GM19240 (cell line): Measurements from ENCODE around the gene NT5DC4.
"Not testable (repeated sequence)": the region's sequence is repeated elsewhere in the genome, so short reads cannot be mapped to it uniquely, and the experiment has no call there.

Source experiments
- DNase-seq: peaks from one replicate; pipeline ENCODE4 v3.0.0; 2011; ENCODE audit warnings: low spot score; ENCODE audit not compliant: insufficient read length

Gene NT5DC4

DNA sequence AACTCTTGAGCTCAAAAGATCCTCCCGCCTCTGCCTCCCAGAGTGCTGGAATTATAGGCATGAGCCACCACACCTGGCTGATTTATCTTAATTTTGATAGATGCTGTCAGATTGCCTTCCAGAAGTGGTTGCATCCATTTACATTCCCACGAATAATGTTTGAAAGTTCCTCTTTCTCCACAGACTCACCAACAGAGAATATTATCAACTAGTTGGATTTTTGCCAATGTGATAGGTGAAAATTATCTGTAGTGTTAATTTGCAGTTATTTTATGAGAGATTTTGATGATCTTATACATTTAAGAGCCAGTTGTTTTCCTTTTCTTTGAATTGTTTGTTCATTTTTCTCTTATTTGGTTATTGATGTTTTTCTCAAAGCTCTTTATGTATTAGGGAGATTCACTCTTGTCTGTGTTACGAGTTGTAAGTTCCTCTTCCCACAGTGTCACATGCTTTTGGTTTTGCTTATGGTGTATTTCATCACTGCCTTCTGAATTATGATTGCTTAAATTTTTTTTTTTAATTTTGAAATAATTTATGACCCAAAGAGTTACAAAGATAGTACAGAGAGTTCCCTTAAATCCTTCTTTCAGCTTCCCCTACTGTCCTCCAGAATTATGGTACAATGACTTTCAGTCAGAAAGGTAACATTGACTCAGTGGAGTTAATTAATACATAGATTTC is 20.7 kb upstream of the NT5DC4 start:
- no peak for DNase-seq

DNA sequence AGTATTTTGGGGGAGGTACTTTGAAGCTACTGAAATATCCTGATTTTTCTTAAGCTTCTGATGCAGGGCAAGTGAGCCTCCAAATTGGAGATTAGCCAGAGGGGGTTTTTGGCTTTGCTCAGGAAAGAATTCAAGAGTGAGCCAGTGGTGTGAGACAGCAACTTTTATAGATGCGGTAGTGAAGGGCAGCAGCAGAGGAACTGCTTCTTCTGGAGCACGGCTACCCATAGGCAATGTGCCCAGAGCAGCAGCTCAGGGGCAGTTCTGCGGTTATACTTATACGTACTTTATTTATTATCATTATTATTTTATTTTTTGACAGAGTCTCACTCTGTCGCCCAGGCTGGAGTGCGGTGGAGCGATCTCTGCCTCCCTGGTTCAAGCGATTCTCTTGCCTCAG is 19.8 kb upstream of the NT5DC4 start:
- DNase-seq, result no peak

DNA sequence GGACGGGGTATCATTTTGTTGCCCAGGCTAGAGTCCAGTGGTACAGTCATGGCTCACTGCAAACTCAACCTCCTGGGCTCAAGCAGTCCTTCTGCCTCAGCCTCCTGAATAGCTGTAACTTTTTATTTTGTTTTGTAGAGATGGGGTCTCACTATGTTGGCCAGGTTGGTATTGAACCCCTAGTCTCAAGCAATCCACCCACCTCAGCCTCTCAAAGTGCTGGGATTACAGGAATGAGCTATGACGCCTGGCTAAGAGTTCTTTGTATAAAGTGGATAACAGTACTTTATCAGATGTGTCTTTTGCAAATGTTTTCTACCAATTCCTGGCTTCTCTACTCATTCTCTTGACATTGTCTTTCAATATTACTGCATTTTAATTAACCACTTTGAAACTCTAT is 17.1 kb upstream of the NT5DC4 start:
- no peak for DNase-seq

DNA sequence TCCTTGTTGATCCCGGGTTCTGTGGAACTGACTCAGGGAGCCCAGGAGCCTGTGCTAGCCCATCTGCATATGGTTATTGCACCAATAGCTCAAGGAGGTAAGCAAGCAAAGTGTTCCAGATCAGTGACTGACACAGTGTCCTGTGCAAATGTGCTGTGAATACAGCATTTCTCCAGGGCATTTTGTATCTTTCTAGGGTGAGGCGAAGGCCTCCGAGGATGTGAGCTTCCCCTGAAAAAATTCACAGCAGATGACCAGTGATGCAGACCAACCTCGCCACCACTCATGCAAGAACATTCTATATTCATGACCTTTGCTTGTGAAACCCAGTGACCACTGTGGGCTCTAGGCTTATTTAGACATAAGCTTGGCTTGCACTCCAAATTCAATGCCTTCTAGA is 15.2 kb upstream of the NT5DC4 start:
- no peak for DNase-seq

DNA sequence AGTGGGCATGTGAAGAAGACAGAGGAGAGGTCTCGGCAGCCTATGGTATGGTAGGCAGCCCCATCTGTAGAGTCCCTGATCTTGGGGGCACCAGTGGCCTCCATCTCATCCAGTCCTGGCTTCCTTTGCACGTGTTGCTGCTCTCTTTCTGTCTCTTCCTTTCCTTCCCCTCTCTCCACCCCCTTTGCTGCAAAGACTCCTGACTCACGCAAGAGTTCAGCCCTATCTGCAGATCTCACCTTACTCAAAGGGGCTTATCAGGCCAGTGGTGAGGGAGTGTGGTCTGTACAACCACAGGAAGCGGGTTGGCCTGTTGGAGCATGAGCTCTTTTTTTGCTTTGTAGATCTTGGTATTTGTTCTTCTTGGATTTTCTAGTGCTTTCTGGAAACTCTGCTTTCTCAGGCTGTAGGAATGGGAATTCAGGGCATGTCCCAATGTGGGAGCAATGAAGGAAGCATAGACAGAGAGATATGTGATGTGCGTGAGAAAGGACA is 14.6 kb upstream of the NT5DC4 start:
- no peak for DNase-seq

DNA sequence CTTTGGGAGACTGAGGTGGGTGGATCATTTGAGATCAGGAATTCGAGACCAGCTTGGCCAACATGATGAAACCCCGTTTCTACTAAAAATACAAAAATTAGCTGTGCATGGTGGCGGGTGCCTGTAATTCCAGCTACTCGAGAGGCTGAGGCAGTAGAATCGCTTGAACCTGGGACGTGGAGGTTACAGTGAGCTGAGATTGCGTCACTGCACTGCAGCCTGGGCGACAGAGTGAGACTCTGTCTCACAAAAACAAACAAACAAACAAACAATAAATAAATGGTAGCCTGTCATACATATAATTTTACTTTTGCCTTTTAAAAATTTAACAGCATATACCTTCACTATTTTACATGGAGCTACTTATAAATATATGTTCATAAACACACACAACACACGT is 13.9 kb upstream of the NT5DC4 start:
- not testable (repeated sequence) for DNase-seq

DNA sequence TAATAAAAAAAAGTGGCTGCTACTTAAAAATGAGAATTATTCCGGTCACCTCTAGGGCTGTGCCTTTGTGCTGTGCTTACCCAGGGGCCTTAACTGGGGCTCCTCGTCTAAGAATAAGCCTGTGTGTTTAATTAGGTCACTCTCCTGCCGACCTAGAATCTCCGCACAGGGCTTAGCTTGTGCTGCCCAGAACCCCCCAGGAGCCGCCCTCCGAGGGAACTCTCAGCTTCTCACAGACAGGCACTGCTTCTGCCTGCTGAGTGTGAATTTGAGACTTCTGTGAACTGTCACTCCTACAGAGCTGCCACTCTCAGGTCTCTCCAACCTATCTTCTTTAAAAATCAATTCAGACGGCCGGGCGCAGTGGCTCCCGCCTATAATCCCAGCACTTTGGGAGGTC is 11.9 kb upstream of the NT5DC4 start:
- no peak for DNase-seq

DNA sequence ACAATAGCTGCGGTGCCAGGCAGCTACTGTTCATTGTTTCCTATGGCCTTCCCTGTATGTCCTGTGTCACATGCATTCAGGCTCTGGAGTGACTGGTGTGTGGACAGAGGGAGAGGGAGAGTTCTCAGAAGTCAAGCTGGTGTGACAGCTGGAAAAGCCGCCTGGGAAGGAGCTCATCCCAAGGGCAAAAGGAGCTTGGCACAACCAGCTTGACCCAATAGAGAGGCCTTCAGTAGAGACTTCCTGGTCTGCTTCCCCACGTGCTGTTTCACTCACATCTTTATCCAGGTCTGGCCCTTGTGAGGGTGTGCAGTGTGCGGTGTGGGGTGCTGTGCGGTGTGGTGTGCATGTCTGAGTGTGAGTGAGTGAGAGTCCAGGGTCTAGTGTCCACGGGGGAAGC is 11.1 kb upstream of the NT5DC4 start:
- no peak for DNase-seq

DNA sequence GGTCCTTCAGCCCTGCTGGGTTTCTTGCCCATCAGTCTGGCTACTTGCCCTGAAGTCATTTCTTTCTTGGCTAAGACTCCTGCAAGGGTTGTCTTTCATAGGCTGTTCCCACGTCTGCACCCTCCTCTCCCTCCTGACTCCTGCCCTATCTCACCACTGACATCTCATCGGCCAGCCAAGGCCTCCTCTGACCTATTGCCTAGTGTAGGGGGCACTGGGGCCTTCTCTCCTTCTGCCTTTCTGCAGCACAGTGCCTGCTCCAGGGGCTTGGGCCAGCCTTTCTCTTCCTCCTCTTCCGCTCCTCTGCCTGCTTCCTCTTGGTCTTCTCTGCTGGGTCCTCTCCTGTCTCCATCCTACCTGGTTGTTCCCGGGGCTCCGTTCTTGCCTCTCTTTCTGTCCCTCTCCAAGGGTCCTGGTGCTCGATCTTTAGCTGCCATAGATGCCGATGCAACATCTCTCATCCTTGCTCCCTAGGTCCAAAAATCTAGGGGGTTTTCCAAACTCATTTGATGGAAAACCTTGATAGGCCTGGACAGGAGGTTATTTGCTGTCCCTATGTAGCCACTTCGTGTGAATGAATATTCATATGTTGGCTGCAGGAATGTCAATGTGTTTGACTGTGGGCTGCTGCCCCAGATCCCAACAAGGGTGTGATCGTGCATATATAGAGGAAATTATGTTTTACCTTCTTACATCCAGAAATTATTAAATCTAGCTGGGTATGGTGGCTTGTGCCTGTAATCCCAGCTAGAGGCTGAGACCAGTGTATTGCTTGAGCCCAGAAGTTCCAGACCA is 9.7 kb upstream of the NT5DC4 start:
- no peak for DNase-seq

DNA sequence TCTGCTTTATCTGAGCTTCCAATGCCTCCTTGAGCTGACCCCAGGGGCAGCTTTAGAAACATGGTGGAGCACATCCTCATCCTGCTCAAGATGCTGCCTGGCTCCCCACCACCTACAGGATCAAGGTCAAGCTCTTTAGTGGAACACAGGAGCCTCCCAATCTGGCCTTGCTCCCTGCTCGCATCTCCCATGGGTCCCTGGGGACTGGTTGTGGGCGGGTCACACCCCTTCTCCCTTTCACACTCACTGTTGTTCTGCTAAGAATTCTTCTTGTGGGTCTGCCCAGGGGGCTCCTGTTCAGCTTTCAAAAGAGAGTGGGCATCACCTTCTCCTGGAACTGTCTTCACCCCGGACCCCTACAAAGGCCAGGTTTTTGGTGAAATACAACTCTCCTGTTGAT is 8.4 kb upstream of the NT5DC4 start:
- no peak for DNase-seq

DNA sequence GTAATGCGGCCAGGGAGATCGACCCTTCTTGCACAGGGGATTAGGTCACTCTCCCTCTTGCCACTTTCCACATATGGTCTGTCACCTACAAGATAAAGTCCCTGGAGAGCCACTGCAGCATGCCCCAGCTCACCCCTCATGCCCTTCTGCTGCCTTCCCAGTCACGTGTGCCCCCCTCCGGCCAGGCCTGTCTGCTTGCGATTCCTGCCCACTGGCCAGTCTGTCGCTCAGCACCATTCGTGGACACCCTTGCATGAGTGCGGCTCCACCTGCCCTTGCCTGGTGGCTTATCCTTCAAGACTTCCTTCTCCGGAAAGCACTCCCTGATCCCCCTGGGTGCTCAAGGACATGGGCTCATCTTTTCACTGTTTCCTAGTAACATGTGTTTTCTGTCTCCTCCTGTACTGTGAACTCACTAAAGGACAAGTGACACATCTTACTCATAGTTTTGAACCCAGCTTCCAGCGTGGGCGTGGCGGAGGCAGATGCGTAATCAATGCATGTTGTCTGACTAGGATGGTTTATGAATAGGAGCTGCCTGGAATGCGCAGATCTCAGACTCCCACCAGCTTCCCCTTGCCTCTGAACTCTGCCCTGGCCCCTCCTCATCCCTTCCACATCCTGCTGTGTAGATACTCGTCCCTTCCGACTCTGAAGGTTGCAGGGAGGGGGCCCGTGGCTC is 7.8 kb upstream of the NT5DC4 start:
- no peak for DNase-seq

DNA sequence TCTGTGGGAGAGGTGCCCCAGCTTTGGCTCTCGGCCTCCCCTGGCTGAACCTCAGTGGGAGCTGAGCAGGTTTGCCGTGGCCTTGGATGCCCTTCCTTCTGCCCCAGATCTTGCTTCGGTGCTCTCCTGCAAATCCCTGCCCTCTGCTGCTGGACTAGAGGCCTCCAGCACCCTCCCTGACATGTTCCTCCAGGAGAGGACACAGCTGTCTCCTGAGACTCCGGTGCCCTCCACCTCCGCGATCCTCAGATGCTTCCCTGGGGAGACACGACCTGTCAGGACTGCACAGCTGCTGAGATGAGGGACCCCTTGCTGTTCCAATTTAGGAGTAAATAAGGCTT is 7.3 kb upstream of the NT5DC4 start:
- no peak for DNase-seq

DNA sequence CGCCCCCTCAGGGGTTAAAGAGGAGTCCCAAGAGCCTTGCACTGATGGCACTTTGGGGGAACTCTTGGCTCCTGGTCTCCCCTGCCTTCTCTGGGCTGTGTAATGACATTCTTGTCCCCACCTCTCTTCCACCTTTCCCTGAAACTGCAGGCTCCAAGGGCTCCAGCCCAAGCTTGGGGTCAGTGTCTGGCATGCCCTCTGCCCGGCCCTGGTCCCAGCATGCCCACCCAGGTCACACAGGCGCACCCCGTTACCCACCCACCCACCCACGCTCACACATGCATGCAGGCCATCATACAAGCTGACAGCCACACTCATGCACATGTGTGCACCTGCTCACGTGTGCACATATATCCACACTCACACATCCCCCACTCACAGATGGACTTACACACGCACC is 6.9 kb upstream of the NT5DC4 start:
- no peak for DNase-seq

DNA sequence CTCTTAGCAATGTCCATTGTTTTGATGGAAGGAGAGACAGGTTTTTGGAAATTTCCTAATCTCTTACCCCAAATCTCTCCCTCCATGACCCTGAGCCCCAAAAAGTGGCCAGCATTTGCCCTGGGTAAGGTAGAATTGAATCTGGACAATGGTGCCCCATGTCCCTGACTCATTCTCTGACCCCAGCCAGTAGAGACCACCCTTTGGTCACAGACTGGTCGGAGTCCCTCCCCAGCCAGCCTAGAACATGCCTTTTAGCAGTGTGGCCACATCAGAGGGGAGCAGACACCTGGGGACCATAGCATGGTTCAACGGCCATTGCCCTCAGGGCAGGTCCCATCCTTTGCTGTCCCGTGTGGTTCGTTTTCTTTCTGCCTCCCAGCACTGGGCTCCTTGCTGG is 6.5 kb upstream of the NT5DC4 start:
- DNase-seq, result no peak

DNA sequence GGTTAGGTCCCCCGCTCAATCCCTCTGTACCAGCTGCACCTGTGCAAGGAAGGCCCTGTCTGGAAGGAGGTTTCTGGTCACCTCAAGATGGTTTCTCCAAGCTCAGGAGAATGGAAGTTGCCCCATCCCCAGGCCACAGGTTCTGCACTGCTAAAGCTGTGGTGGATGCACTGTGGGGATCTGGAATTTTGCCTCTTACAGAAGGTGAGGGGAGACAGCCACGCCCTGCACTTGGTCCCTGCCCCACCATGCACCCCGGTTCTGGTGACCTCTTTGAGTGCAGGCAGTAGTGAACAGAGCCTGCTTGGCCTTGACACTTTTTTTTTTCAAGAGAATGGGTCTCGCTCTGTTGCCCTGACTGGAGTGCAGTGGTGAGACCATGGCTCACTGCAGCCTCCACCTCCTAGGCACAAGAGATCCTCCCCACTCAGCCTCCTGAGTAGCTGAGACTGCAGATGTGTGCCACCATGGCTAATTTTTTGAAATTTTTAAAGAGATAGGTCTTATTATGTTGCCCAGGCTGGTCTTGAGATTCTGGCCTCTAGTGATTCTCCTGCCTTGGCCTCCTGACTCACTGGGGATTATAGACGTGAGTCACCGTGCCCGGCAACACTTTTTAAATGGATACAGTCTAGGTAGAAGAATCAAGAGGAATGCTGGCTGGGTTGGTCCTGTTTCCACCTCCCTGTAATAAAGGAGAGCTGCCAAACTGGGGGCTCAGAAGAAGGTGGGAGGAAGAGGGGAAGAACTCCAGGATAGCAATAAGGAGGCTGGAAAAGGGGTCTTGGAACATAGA is 5.8 kb upstream of the NT5DC4 start:
- DNase-seq, result no peak

DNA sequence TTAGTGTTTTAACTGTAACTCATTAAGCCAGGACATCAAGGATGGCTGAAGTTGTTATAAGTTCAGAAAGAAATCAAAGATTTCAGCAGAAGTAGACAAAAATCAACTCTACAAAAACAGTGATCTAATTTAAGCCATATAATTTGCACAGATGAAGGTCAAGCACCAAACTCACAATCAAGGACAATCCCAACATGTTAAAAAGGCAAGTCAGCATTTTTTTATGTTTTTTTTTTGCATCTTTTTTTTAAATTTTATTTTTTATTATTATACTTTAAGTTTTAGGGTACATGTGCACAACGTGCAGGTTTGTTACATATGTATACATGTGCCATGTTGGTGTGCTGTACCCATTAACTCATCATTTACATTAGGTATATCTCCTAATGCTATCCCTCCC is 4.7 kb upstream of the NT5DC4 start:
- not testable (repeated sequence) for DNase-seq

DNA sequence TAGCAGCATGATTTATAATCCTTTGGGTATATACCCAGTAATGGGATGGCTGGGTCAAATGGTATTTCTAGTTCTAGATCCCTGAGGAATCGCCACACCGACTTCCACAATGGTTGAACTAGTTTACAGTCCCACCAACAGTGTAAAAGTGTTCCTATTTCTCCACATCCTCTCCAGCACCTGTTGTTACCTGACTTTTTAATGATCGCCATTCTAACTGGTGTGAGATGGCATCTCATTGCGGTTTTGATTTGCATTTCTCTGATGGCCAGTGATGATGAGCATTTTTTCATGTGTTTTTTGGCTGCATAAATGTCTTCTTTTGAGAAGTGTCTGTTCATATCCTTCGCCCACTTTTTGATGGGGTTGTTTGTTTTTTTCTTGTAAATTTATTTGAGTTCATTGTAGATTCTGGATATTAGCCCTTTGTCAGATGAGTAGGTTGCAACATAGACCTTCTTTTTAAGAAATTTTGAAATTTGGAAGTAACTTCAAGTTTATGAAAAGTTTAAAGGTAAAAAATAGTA is 3.9 kb upstream of the NT5DC4 start:
- not testable (repeated sequence) for DNase-seq

DNA sequence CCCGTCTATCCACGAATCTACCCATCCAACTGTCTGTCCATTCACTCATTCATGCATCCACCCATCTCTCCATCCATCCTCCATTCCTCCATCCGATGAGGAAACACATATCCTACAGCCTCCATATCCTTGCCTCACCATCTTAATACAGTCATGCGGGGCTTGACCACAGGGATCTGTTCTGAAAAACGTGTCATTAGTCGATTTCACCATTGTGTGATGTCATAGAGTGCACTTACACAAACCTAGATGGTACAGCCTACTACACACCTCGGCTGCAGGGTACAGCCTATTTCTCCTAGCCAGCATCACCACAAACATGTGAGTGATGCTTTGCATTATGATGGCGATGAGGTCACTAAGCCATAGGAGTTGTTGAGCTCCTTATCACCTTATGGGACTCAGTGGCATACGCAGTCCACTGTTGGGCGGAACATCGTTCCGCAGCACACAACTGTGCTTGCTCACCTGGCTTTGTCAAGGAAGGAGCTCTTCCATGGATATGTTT is 1.9 kb upstream of the NT5DC4 start:
- DNase-seq, result no peak

DNA sequence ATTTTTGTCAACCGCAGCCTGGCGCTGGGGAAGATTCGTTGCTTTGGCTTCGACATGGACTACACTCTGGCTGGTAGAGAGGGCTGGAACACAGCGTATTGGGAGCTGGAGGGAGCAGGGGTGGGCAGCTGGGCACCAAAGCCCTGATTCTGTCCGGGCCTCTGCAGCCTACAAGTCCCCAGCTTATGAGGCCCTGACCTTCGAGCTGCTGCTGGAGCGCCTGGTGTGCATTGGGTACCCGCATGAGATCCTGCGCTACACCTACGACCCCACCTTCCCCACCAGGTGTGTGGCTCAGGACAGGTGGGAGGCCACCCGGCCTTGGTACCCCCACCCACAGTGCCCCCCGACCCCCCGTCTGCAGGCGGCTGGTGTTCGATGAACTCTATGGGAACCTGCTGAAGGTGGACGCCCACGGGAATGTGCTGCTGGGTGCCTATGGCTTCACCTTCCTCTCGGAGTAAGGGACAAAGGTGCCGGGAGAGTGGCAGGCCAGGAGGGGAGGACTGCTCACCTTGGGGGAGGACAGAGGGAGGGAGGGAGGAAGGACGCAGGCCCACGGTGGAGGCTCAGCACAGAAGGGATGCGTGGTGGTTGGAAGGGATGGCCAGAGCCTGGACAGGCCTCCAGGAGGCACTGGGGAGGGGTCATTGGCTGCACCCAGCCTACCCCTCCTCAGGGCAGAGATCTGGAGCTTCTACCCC is 1.2 kb downstream of the NT5DC4 start:
- DNase-seq, result no peak

DNA sequence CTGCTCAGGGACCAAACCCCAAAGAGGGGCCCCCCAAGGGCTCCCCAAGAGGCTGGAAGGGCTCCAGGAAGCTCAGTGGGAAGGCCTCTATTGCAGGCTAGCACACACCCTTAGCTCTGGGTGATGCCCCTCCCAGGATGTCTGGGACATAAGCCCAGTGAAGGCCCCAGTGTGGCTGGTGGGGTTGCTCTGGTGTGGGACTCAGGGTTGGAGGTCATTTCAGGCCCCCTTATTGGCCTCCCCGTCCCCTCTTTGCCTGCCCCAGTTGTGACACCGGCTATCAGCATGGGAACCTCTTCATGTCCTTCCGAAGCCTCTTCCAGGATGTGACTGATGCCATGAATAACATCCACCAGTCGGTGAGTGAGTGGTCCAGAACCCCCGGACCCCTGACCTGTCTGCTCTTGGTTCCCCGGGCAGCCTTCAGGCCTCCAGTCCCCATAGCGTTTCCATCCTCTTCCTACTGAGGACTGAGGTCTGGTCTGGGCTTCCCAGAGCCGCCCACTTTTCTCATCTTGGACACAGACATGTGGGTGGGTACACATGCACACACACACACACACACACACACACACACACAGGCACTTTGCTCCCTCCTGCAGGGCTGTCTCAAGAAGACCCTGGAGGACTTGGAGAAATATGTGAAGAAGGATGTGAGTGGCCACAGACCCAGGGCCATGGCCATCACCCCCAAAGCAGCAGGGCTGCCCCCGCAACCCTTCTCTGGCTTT is 2.2 kb downstream of the NT5DC4 start:
- DNase-seq, result no peak
